Activated B cell treated with CpG ODN at 0.5 μM for 24 hours (primary cell): ENCODE measurements around the gene CEBPZOS. TPM values are rescaled to one million over a fixed set of nuclear protein-coding genes. Genes with fewer than 3 reads are reported as not detected.

Experiments used
- ATAC-seq: fragments of 200-7000 bp; cut with Tn5 transposase; one replicate; pipeline ENCODE4 v1.10.0; 2021; ENCODE audit warnings: low read depth, mild to moderate bottlenecking, moderate library complexity
- CTCF ChIA-PET: fragments of 350-600 bp; sonication (Branson Sonifier 250); formaldehyde crosslinking; loops from one replicate; lab custom pipeline; 2021; ENCODE audit warnings: antibody characterized with exemption; lab: Charles Lee
- POLR2A ChIA-PET: fragments of 350-600 bp; sonication (Branson Sonifier 250); formaldehyde crosslinking; loops from one replicate; lab custom pipeline; 2021; ENCODE audit warnings: antibody characterized with exemption; lab: Charles Lee
- DNase-seq: peaks from one replicate; pipeline ENCODE4 v3.0.0; 2022
- H3K27ac Mint-ChIP-seq: one replicate; pipeline ENCODE4 v1.8.0; 2020; ENCODE audit warnings: mixed read lengths
- H3K27me3 Mint-ChIP-seq: one replicate; pipeline ENCODE4 v1.8.0; 2021; ENCODE audit warnings: mixed read lengths
- H3K36me3 Mint-ChIP-seq: one replicate; pipeline ENCODE4 v1.8.0; 2021; ENCODE audit warnings: low read depth, mixed read lengths
- H3K4me1 Mint-ChIP-seq: one replicate; pipeline ENCODE4 v1.8.0; 2021; ENCODE audit warnings: mixed read lengths
- H3K4me3 Mint-ChIP-seq: one replicate; pipeline ENCODE4 v1.8.0; 2020; ENCODE audit warnings: mild to moderate bottlenecking, mixed read lengths
- H3K9me3 Mint-ChIP-seq: one replicate; pipeline ENCODE4 v1.8.0; 2020; ENCODE audit warnings: mixed read lengths
- CTCF ChIP-seq: fragments of 200-600 bp; IDR thresholded peaks from one replicate; pipeline ENCODE4 v1.8.0; 2022; ENCODE audit warnings: antibody characterized with exemption, mild to moderate bottlenecking
- intact Hi-C: fragments of 100-400 bp; cut with micrococcal nuclease; formaldehyde crosslinking; loops from one replicate; pipeline ENCODE4 v1.15.1; 2024
- total RNA-seq: library from RNA; stranded (reverse); gene quantifications from 2 replicates; pipeline ENCODE4 v1.2.3, GENCODE V29; 2022

The CEBPZOS gene
- total RNA-seq, 1 donor from 2014 or later = 35.5 TPM

- no peak for DNase-seq
- H3K27me3 Mint-ChIP-seq = peaks cover 2% of the 10 kb centered on the region
- no peaks in the 10 kb centered on the region for H3K36me3 Mint-ChIP-seq
- no peaks in the 10 kb centered on the region for H3K4me1 Mint-ChIP-seq
- ChIA-PET POLR2A (no interaction called here), CTCF (interaction anchor here (1.1 kb wide), 1 partner anchor 215 kb away, joined by 3 read pairs; no protein-coding TSS in a partner anchor)
- TF ChIP-seq CTCF = no peak
- H3K27ac Mint-ChIP-seq = no peak overlapping the region
- H3K9me3 Mint-ChIP-seq = no peaks in the 10 kb centered on the region
- no peak for ATAC-seq
- intact Hi-C loops = no loop called here
- H3K4me3 Mint-ChIP-seq = no peak overlapping the region
These were observed 15.7 kb upstream of the CEBPZOS start for GRCh38 chr2:37180640-37181039.

GRCh38 chr2:37181726-37182684 lies 14.3 kb upstream of the CEBPZOS start:
- Mint-ChIP-seq H3K4me3 (no peak overlapping the region), H3K27me3 (peaks cover 2% of the 10 kb centered on the region), H3K9me3 (no peaks in the 10 kb centered on the region), H3K36me3 (no peaks in the 10 kb centered on the region), H3K27ac (no peak overlapping the region), H3K4me1 (no peaks in the 10 kb centered on the region)
- TF ChIP-seq CTCF = no peak
- ChIA-PET POLR2A (no interaction called here), CTCF (interaction anchor here (0.6 kb wide), 1 partner anchor 49 kb away, joined by 4 read pairs; no protein-coding TSS in a partner anchor)
- ATAC-seq (no peak), DNase-seq (no peak)
- intact Hi-C loops = no loop called here

DNA sequence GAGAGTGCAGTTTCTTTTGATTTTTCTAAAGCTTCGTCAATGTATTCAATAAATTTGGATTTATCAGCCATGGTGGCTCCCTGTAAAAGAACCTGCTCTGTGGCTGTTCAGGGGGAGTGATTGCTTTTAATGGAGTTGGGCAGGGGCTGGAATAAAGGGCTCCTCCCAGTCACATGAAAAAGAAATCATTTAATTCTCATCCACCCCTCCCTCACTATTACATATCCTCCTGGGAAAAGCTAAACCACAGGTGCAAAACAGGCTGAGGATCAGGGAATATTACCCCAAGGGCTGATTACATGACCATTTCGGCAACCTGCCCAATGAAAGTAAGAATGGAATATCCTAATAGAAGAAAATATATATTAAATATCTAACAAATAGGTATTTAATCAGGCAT lies 7.7 kb upstream of the CEBPZOS start, which contains the start of gene SULT6B1:
Gene SULT6B1, minus strand, starts transcription at position 101 of the 400 bp plus-strand sequence. Its CDS starts 30 bp downstream, at position 71.
- Mint-ChIP-seq H3K27ac (no peak within 1 kb of the TSS), H3K4me1 (no peaks in the 10 kb centered on the region), H3K9me3 (no peaks in the 10 kb centered on the region), H3K4me3 (no peak within 1 kb of the TSS), H3K36me3 (no peaks in the 10 kb centered on the region), H3K27me3 (no peaks in the 10 kb centered on the region)
- no peak for TF ChIP-seq CTCF
- ChIA-PET CTCF (no interaction called here), POLR2A (no interaction called here)
- DNase-seq = no peak
- no peak for ATAC-seq
- intact Hi-C loops = no loop called here

- intact Hi-C loops = no loop called here
- H3K27me3 Mint-ChIP-seq = no peaks in the 10 kb centered on the region
- no peaks in the 10 kb centered on the region for H3K36me3 Mint-ChIP-seq
- TF ChIP-seq CTCF = no peak
- no peak for DNase-seq
- H3K9me3 Mint-ChIP-seq = no peaks in the 10 kb centered on the region
- H3K4me1 Mint-ChIP-seq = no peaks in the 10 kb centered on the region
- POLR2A ChIA-PET = no interaction called here
- no peak overlapping the region for H3K27ac Mint-ChIP-seq
- no peak overlapping the region for H3K4me3 Mint-ChIP-seq
- ATAC-seq = no peak
- CTCF ChIA-PET = no interaction called here
These were observed 6.7 kb upstream of the CEBPZOS start for GRCh38 chr2:37189452-37190153.

DNA sequence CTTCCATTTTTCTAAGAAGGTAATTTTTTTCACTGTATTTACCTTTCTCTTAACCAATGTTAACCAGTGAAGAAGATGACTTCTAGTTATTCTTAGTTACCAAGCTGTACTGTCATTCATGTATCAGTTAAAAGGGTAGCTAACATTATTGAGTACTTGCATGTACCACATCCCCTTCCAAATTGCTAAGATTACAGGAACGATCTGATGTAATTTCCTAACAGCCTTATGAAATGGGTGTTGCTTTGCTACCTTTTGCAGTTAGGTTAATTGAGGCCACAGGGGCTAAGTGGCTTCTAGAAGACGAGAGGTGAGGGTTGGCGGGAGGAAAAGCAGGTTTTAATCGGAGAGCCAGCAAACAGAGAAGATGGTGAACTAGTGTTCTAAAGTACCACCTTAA lies 6.0 kb upstream of the CEBPZOS start:
- Mint-ChIP-seq H3K4me1 (no peaks in the 10 kb centered on the region), H3K27me3 (no peaks in the 10 kb centered on the region), H3K27ac (no peak overlapping the region), H3K9me3 (no peaks in the 10 kb centered on the region), H3K36me3 (no peaks in the 10 kb centered on the region), H3K4me3 (no peak overlapping the region)
- no peak for TF ChIP-seq CTCF
- CTCF ChIA-PET = no interaction called here
- ATAC-seq (no peak), DNase-seq (no peak)
- POLR2A ChIA-PET = no interaction called here
- intact Hi-C loops = no loop called here
